Muscle layer of duodenum (tissue), 2 donors: ENCODE data around the gene HIVEP1.

ENCODE experiments used
- H3K27ac ChIP-seq: one replicate; pipeline ENCODE4 v1.7.0; 2013; ENCODE audit warnings: mild to moderate bottlenecking, low read length
- H3K27me3 ChIP-seq: one replicate; pipeline ENCODE4 v1.7.0; 2013; ENCODE audit warnings: low read depth, mild to moderate bottlenecking, control low read depth, low read length
- H3K36me3 ChIP-seq, 2 donors: one replicate each; pipeline ENCODE4 v1.7.0; 2013; ENCODE audit warnings: low read length in 2 of 2, control low read depth in 1 of 2, mild to moderate bottlenecking in 1 of 2; ENCODE audit not compliant: insufficient read depth in 2 of 2, control insufficient read depth in 1 of 2
- H3K4me1 ChIP-seq, 2 donors: one replicate each; pipeline ENCODE4 v1.7.0; 2013; ENCODE audit warnings: low read length in 2 of 2, mild to moderate bottlenecking in 2 of 2, control low read depth in 1 of 2, moderate library complexity in 1 of 2; ENCODE audit not compliant: insufficient read depth in 2 of 2, control insufficient read depth in 1 of 2
- H3K4me3 ChIP-seq, 2 donors: one replicate each; pipeline ENCODE4 v1.7.0; 2013; ENCODE audit warnings: low read length in 2 of 2, low read depth in 1 of 2, mild to moderate bottlenecking in 1 of 2
- H3K9me3 ChIP-seq, 2 donors: one replicate each; pipeline ENCODE4 v1.7.0; 2013; ENCODE audit warnings: low read length in 2 of 2, control low read depth in 1 of 2, mild to moderate bottlenecking in 1 of 2; ENCODE audit not compliant: control insufficient read depth in 1 of 2
- donor health status: healthy.

The HIVEP1 gene

GRCh38 chr6:12129523-12129922, 117.4 kb downstream of the HIVEP1 start:
- no peaks in the 10 kb centered on the region for H3K4me1 ChIP-seq
- no peaks in the 10 kb centered on the region for H3K36me3 ChIP-seq
- H3K27ac ChIP-seq, result no peak overlapping the region

GRCh38 chr6:12132351-12133222, 120.5 kb downstream of the HIVEP1 start:
- Histone ChIP-seq H3K4me3 (no peak overlapping the region), H3K4me1 (peaks cover 0 to 2% of the 10 kb centered on the region in 2 donors), H3K36me3 (peaks cover 0 to 4% of the 10 kb centered on the region in 2 donors), H3K27me3 (no peaks in the 10 kb centered on the region), H3K27ac (no peak overlapping the region), H3K9me3 (no peaks in the 10 kb centered on the region)

More at GRCh38 chr6:12129523-12129922, 117.4 kb downstream of the HIVEP1 start:
- H3K27me3 ChIP-seq, result no peaks in the 10 kb centered on the region
- no peaks in the 10 kb centered on the region for H3K9me3 ChIP-seq
- H3K4me3 ChIP-seq, result no peak overlapping the region

- H3K4me1 ChIP-seq, result peaks cover 0 to 6% of the 10 kb centered on the region in 2 donors
- H3K27ac ChIP-seq, result no peak overlapping the region
- no peaks in the 10 kb centered on the region for H3K27me3 ChIP-seq
- peaks cover 9 to 13% of the 10 kb centered on the region in 2 donors for H3K36me3 ChIP-seq
- H3K4me3 ChIP-seq, result no peak overlapping the region
- no peaks in the 10 kb centered on the region for H3K9me3 ChIP-seq
Observed at GRCh38 chr6:12134581-12134980, 122.5 kb downstream of the HIVEP1 start.

GRCh38 chr6:12134991-12135390, 122.9 kb downstream of the HIVEP1 start:
- peaks cover 12 to 14% of the 10 kb centered on the region in 2 donors for H3K36me3 ChIP-seq
- H3K27me3 ChIP-seq, result no peaks in the 10 kb centered on the region
- no peaks in the 10 kb centered on the region for H3K9me3 ChIP-seq
- H3K27ac ChIP-seq, result no peak overlapping the region
- H3K4me3 ChIP-seq, result no peak overlapping the region
- peaks cover 0 to 6% of the 10 kb centered on the region in 2 donors for H3K4me1 ChIP-seq

- H3K4me3 ChIP-seq, result no peak overlapping the region
- peaks cover 12 to 14% of the 10 kb centered on the region in 2 donors for H3K36me3 ChIP-seq
- no peaks in the 10 kb centered on the region for H3K27me3 ChIP-seq
- H3K9me3 ChIP-seq, result no peaks in the 10 kb centered on the region
- H3K4me1 ChIP-seq, result peaks cover 0 to 6% of the 10 kb centered on the region in 2 donors
- no peak overlapping the region for H3K27ac ChIP-seq
Observed at GRCh38 chr6:12136905-12137304, 124.8 kb downstream of the HIVEP1 start.

- peaks cover 0 to 6% of the 10 kb centered on the region in 2 donors for H3K4me1 ChIP-seq
- no peaks in the 10 kb centered on the region for H3K27me3 ChIP-seq
- H3K9me3 ChIP-seq, result no peaks in the 10 kb centered on the region
- H3K27ac ChIP-seq, result no peak overlapping the region
- peaks cover 12 to 14% of the 10 kb centered on the region in 2 donors for H3K36me3 ChIP-seq
- H3K4me3 ChIP-seq, result no peak overlapping the region
Observed at GRCh38 chr6:12137480-12137879, 125.4 kb downstream of the HIVEP1 start.

GRCh38 chr6:12138381-12138780, 126.3 kb downstream of the HIVEP1 start:
- H3K4me1 ChIP-seq, result peaks cover 0 to 6% of the 10 kb centered on the region in 2 donors
- no peaks in the 10 kb centered on the region for H3K27me3 ChIP-seq
- no peak overlapping the region for H3K27ac ChIP-seq
- H3K4me3 ChIP-seq, result no peak overlapping the region
- H3K9me3 ChIP-seq, result no peaks in the 10 kb centered on the region
- H3K36me3 ChIP-seq, result peaks cover 12 to 14% of the 10 kb centered on the region in 2 donors

- no peaks in the 10 kb centered on the region for H3K9me3 ChIP-seq
- no peak overlapping the region for H3K4me3 ChIP-seq
- no peak overlapping the region for H3K27ac ChIP-seq
- H3K36me3 ChIP-seq, result peaks cover 12 to 14% of the 10 kb centered on the region in 2 donors
- H3K27me3 ChIP-seq, result no peaks in the 10 kb centered on the region
- H3K4me1 ChIP-seq, result peaks cover 0 to 6% of the 10 kb centered on the region in 2 donors
Observed at GRCh38 chr6:12138936-12139335, 126.8 kb downstream of the HIVEP1 start.

- no peaks in the 10 kb centered on the region for H3K27me3 ChIP-seq
- H3K36me3 ChIP-seq, result no peaks in the 10 kb centered on the region
- no peaks in the 10 kb centered on the region for H3K4me1 ChIP-seq
- H3K27ac ChIP-seq, result no peak overlapping the region
- H3K9me3 ChIP-seq, result no peaks in the 10 kb centered on the region
- no peak overlapping the region for H3K4me3 ChIP-seq
Observed at GRCh38 chr6:12147557-12148316, 135.6 kb downstream of the HIVEP1 start.

- Histone ChIP-seq H3K27ac (no peak overlapping the region), H3K36me3 (no peaks in the 10 kb centered on the region), H3K4me3 (no peak overlapping the region), H3K4me1 (no peaks in the 10 kb centered on the region), H3K9me3 (no peaks in the 10 kb centered on the region), H3K27me3 (no peaks in the 10 kb centered on the region)
Observed at GRCh38 chr6:12148317-12148801, 136.2 kb downstream of the HIVEP1 start.

- Histone ChIP-seq H3K27ac (no peak overlapping the region), H3K9me3 (no peaks in the 10 kb centered on the region), H3K27me3 (no peaks in the 10 kb centered on the region), H3K36me3 (no peaks in the 10 kb centered on the region), H3K4me1 (no peaks in the 10 kb centered on the region), H3K4me3 (no peak overlapping the region)
Observed at GRCh38 chr6:12148841-12149240, 136.7 kb downstream of the HIVEP1 start.
